Adipocyte (in vitro differentiated cells): Measurements from ENCODE around the gene DCAF4L1.

Source experiments
- DNase-seq: peaks from one replicate; pipeline ENCODE4 v3.0.0-alpha.2; 2015; ENCODE audit warnings: low read depth
- H3K27me3 ChIP-seq: replicated peaks from 2 replicates; pipeline ENCODE4 v1.7.0; 2013; ENCODE audit warnings: mild to moderate bottlenecking, low read length, moderate library complexity; ENCODE audit not compliant: control insufficient read depth, insufficient read depth
- H3K36me3 ChIP-seq: 2 replicates; pipeline ENCODE4 v1.7.0; 2013; ENCODE audit warnings: low read length, mild to moderate bottlenecking, moderate library complexity; ENCODE audit not compliant: control insufficient read depth, insufficient read depth, severe bottlenecking
- H3K4me1 ChIP-seq: 2 replicates; pipeline ENCODE4 v1.7.0; 2013; ENCODE audit warnings: mild to moderate bottlenecking, low read length, moderate library complexity; ENCODE audit not compliant: control insufficient read depth, insufficient read depth
- H3K4me3 ChIP-seq: 2 replicates; pipeline ENCODE4 v1.7.0; 2013; ENCODE audit warnings: mild to moderate bottlenecking, low read length, moderate library complexity
- H3K9ac ChIP-seq: 2 replicates; pipeline ENCODE4 v1.7.0; 2013; ENCODE audit warnings: mild to moderate bottlenecking, low read length, moderate library complexity
- H3K9me3 ChIP-seq: 2 replicates; pipeline ENCODE4 v1.7.0; 2013; ENCODE audit warnings: mild to moderate bottlenecking, low read length, moderate library complexity; ENCODE audit not compliant: control insufficient read depth

The DCAF4L1 gene, protein sequence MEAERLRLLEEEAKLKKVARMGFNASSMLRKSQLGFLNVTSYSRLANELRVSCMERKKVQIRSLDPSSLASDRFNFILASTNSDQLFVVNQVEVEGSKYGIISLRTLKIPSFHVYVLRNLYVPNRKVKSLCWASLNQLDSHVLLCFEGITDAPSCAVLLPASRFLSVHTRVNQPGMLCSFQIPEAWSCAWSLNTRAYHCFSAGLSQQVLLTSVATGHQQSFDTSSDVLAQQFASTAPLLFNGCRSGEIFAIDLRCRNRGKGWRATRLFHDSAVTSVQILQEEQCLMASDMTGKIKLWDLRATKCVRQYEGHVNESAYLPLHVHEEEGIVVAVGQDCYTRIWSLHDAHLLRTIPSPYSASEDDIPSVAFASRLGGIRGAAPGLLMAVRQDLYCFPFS

DNA sequence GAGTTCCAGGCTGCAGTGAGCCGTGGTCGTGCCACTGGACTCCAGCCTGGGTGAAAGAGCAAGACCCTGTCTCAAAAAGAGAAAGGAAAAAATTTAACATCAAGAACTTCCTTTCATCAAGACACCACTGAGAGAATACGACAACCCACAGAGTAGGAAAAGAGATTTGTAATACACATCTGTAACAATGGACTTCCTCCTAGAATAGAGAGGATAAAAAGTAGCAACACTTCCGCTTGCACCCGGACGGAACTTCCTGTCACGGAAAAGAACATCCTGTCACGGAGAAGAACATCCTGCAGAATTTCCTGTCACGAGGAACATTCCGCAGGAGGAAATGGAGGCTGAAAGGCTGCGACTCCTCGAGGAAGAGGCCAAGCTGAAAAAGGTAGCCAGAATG lies at the start of gene DCAF4L1:
TSS of gene DCAF4L1 (plus strand) at position 301 of the 400 bp plus-strand sequence. CDS start at position 338, 37 bp downstream.
- Histone ChIP-seq H3K27me3 (no peaks in the 10 kb centered on the region), H3K4me3 (no peak within 1 kb of the TSS)
- no peak for DNase-seq

DNA sequence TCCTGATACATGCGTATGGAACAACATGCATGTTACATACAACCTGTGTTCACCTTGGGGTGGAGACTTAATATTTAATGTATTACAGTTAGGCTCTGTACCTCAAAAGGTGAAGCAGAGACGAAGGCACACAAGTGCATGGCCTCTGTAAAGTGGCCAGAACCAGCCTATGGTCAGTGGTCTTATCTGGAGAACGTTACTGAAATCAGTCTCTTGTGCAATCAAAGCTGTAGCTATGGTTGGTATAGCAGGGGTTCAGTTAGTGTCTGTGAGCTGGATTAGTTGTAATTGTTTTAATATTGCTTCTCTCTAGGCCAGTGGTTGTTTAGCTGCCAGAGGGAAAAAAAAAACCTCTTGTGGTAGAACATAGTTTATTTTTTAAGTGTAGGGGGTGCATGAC lies 48.6 kb upstream of the DCAF4L1 start:
- no peak for DNase-seq
- Histone ChIP-seq H3K9ac (no peak overlapping the region), H3K27me3 (no peaks in the 10 kb centered on the region), H3K4me3 (no peak overlapping the region), H3K36me3 (no peaks in the 10 kb centered on the region), H3K9me3 (no peaks in the 10 kb centered on the region), H3K4me1 (peaks cover 26% of the 10 kb centered on the region)

More for the DNA sequence above, at the start of gene DCAF4L1:
- no peaks in the 10 kb centered on the region for H3K9me3 ChIP-seq
- H3K9ac ChIP-seq = no peak within 1 kb of the TSS
- no peaks in the 10 kb centered on the region for H3K4me1 ChIP-seq
- H3K36me3 ChIP-seq = no peaks in the 10 kb centered on the region

DNA sequence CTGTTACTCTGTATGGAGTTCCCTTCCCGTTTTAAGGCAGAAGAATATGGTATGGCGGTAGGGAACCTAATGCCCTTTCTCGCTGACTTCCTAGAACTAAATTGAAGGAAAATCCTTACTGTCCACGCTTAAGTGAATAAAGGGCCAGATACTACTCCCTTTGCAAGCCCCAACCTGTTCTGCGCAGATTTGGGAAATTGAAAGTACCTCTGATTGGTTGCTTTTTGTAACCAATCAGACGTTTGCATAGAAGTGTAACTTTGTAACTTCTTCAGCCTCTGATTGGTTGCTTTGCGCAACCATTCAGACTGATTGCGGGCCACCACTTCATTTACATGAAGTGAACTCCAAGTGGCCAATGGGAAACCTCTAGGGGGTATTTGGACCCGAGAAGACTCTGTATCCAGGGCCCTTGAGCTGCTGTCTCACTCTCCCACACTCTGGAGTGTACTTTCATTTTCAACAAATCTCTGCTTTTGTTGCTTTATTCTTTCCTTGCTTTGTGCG lies 47.5 kb upstream of the DCAF4L1 start:
- Histone ChIP-seq H3K4me1 (peaks cover 35% of the 10 kb centered on the region), H3K4me3 (peak overlapping the region; percentile 93), H3K27me3 (no peaks in the 10 kb centered on the region), H3K36me3 (peaks cover under 1% of the 10 kb centered on the region), H3K9ac (no peak overlapping the region), H3K9me3 (no peaks in the 10 kb centered on the region)
- DNase-seq = no peak

DNA sequence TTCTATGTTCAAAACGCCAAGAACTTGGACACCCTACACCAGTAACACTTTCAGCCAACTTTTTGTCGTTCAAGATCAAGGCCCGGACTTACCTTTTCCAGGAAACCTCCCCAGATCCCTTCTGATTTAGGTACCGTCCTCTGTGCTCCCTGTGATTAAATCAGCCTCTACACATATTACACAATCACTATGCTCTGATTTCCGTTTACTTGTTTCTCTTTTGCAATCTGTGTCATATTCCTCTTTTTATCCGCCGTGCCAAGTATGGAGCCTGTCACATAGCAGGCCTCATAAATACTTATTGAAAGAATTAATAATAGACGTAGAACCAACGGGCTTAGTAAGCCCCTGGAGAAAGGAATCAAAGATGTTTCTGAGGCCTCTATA lies 47.0 kb upstream of the DCAF4L1 start:
- no peaks in the 10 kb centered on the region for H3K27me3 ChIP-seq
- peak overlapping the region; percentile 92 for H3K9ac ChIP-seq
- peak overlapping the region; percentile 93 for H3K4me3 ChIP-seq
- no peaks in the 10 kb centered on the region for H3K9me3 ChIP-seq
- peaks cover 39% of the 10 kb centered on the region for H3K4me1 ChIP-seq
- DNase-seq = no peak
- peaks cover 4% of the 10 kb centered on the region for H3K36me3 ChIP-seq

DNA sequence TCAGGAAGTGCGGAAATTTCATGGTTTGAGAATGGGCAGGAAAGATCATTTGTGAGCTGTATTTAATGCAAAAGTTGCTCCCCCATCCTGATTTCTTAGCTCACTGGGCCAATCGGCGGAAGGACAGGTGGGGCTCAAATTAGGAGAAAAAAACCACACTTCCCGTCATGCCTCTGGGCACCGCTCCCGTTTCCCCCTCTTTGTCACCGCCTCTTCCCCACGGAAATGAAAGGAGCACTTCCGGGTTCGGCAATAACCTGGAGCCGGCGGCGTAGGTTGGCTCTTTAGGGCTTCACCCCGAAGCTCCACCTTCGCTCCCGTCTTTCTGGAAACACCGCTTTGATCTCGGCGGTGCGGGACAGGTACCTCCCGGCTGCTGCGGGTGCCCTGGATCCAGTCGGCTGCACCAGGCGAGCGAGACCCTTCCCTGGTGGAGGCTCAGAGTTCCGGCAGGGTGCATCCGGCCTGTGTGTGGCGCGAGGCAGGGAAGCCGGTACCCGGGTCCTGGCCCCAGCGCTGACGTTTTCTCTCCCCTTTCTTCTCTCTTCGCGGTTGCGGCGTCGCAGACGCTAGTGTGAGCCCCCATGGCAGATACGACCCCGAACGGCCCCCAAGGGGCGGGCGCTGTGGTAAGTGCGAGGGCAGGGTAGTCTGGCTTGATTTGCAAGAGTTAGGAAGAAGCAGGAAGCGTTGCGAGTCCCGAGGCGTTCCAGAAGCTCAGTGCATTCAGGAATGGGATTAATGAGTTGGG lies 46.5 kb upstream of the DCAF4L1 start, which contains the start of gene TMEM33:
TSS of gene TMEM33 (plus strand) at position 529 of the 751 bp plus-strand sequence. CDS start at position 585, 56 bp downstream.
- Histone ChIP-seq H3K9me3 (no peaks in the 10 kb centered on the region), H3K36me3 (peaks cover 10% of the 10 kb centered on the region), H3K27me3 (no peaks in the 10 kb centered on the region), H3K4me3 (peak within 1 kb of the TSS; percentile 93), H3K9ac (peak within 1 kb of the TSS; percentile 92), H3K4me1 (peaks cover 42% of the 10 kb centered on the region)
- peak; percentile 91 for DNase-seq

DNA sequence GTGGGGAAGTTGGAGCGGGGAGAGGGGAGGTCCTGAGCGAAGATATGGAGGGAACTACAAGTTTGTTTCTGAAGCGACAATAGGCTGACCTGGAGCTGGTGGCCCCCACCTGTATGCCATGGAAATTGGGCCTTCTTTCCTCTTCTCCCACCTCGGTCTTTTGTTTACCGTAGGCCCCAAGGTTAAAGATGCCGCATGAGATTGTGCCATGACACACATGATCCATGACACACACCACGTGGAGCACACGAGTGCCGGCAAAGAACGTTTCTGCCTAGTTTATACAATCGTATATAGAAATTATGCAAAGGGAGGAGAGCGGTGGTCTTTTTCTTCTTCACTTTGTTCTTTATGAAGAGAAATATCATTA lies 45.9 kb upstream of the DCAF4L1 start:
- no peaks in the 10 kb centered on the region for H3K27me3 ChIP-seq
- peak overlapping the region; percentile 93 for H3K4me3 ChIP-seq
- H3K9me3 ChIP-seq = no peaks in the 10 kb centered on the region
- H3K36me3 ChIP-seq = peaks cover 11% of the 10 kb centered on the region
- H3K9ac ChIP-seq = peak overlapping the region; percentile 92
- DNase-seq = peak; percentile 45
- H3K4me1 ChIP-seq = peaks cover 42% of the 10 kb centered on the region

DNA sequence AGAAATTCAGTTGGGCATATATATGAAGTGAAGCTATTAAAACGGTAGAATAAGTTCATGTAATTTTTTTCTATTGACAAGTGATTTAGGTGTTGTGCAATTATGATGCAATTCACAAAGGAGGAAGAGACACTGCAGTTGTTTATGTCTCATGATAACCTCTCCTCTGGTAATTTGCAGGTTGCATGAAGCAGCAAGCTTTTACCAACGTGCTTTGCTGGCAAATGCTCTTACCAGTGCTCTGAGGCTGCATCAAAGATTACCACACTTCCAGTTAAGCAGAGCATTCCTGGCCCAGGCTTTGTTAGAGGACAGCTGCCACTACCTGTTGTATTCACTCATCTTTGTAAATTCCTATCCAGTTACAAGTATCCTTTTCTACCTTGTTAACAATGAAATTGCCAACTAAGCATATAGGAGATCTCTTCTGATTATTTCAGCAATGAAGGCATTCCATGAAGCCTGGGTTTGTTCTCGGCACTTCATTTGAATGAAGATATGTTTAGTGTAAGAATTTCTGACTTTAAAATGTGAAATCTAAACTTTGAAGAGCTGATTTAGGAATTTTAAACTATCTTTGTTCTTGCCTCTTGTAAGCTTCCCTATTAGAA lies 42.4 kb upstream of the DCAF4L1 start:
- no peaks in the 10 kb centered on the region for H3K9me3 ChIP-seq
- H3K4me1 ChIP-seq = peaks cover 42% of the 10 kb centered on the region
- no peak overlapping the region for H3K9ac ChIP-seq
- DNase-seq = peak; percentile 28
- peaks cover 23% of the 10 kb centered on the region for H3K36me3 ChIP-seq
- H3K27me3 ChIP-seq = no peaks in the 10 kb centered on the region
- H3K4me3 ChIP-seq = no peak overlapping the region

DNA sequence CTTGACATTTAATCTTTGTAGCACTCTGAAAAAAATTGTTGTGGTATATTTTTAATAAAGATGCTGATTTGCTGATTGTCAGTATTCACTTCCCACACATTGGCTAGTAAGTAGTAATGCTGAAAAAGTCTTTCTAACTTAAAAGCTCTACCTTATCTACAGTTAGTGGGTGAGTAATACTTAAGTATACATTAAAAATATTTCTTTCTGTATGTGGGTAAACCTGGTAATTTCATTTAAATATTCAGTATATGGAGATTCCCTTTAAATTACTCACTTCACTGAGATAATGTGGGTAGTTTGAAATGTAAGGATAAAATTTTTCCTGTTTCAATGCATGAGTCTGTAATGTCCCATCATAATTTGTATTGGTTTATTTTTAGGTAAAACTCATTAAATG lies 40.7 kb upstream of the DCAF4L1 start:
- Histone ChIP-seq H3K36me3 (peaks cover 40% of the 10 kb centered on the region), H3K9ac (no peak overlapping the region), H3K27me3 (no peaks in the 10 kb centered on the region), H3K9me3 (no peaks in the 10 kb centered on the region), H3K4me3 (no peak overlapping the region), H3K4me1 (peaks cover 37% of the 10 kb centered on the region)
- DNase-seq = no peak

DNA sequence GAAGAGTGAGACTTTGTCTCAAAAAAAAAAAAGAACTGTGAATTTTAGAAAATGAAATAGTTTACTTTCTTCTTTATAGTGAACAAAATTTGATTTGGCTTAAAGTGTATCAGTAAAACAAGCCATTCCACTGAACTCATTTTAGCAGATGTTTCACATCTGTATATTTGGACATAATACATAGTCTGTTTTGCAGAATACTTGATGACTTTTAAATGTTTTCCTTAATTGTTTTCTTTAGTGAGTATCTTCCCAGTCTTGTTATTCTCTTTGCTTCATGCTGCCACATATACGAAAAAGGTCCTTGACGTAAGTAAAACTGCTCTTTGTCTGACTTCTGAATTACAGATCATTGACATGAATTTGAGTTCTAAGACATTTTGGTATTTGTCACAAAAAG lies 38.0 kb upstream of the DCAF4L1 start:
- no peak for DNase-seq
- H3K36me3 ChIP-seq = peaks cover 62% of the 10 kb centered on the region
- no peak overlapping the region for H3K9ac ChIP-seq
- no peaks in the 10 kb centered on the region for H3K27me3 ChIP-seq
- H3K4me1 ChIP-seq = peaks cover 12% of the 10 kb centered on the region
- no peaks in the 10 kb centered on the region for H3K9me3 ChIP-seq
- H3K4me3 ChIP-seq = no peak overlapping the region

DNA sequence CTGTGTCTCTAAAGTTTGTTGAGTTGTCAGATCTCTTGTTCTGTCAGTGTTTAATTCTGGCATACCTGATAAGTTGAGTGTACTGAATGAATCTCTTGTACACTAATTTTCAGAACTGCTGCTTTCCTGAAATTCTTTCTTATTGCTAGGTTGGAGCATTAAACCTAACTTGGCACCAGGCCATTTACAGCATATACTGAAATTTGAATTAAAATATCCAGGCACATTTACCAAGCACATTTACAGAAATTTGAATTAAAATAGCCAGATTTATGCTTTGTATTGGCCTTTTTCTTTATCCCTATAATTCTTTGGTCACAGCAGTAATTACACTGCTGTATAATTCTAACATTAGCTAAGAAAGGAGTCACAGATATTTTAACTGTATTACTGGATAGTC lies 37.5 kb upstream of the DCAF4L1 start:
- H3K4me3 ChIP-seq = no peak overlapping the region
- no peak overlapping the region for H3K9ac ChIP-seq
- H3K36me3 ChIP-seq = peaks cover 66% of the 10 kb centered on the region
- peaks cover 6% of the 10 kb centered on the region for H3K4me1 ChIP-seq
- no peaks in the 10 kb centered on the region for H3K27me3 ChIP-seq
- H3K9me3 ChIP-seq = no peaks in the 10 kb centered on the region
- no peak for DNase-seq

DNA sequence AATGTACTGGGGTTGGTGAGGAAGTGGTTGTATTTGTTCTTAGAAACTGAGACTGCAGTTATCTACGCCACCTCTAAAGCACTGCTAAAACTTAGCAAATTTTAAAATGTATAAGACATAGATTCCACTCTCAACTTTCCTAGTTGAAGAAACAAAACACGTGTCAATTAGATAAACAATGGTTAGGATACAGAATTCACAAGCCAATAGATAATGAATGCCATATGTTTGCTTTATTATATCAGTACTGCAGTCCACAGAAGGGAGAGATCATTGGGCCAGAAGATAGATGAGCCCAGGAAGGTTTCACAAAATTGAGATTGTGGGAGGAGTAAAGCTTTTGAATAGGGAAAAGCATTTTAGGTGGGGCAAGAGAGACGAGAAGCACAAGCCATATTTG lies 32.0 kb upstream of the DCAF4L1 start:
- Histone ChIP-seq H3K9ac (no peak overlapping the region), H3K4me1 (peaks cover 2% of the 10 kb centered on the region), H3K36me3 (peaks cover 90% of the 10 kb centered on the region), H3K27me3 (no peaks in the 10 kb centered on the region), H3K9me3 (no peaks in the 10 kb centered on the region), H3K4me3 (no peak overlapping the region)
- DNase-seq = peak; percentile 9
